Stimulated activated CD8-positive, alpha-beta memory T cell treated with anti-CD3 and anti-CD28 coated beads, Interleukin-15, amount 100 ng/mL, for 24 hours (primary cell): ENCODE results near the gene STOX2.
"Not testable (repeated sequence)": the region's sequence is repeated elsewhere in the genome, so short reads cannot be mapped to it uniquely, and the experiment has no call there.

ENCODE experiments used
- DNase-seq: peaks from one replicate; pipeline ENCODE4 v3.0.0-alpha.2; 2020; ENCODE audit warnings: low read depth

Gene STOX2

GRCh38 chr4:183935355-183936005 lies 30.4 kb downstream of the STOX2 start:
- DNase-seq: no peak

GRCh38 chr4:183936047-183936446 lies 30.9 kb downstream of the STOX2 start:
- no peak for DNase-seq

- DNase-seq: no peak
These were observed 31.7 kb downstream of the STOX2 start for GRCh38 chr4:183936574-183937345.

- DNase-seq: no peak
These were observed 35.8 kb downstream of the STOX2 start for GRCh38 chr4:183940864-183941263.

DNA sequence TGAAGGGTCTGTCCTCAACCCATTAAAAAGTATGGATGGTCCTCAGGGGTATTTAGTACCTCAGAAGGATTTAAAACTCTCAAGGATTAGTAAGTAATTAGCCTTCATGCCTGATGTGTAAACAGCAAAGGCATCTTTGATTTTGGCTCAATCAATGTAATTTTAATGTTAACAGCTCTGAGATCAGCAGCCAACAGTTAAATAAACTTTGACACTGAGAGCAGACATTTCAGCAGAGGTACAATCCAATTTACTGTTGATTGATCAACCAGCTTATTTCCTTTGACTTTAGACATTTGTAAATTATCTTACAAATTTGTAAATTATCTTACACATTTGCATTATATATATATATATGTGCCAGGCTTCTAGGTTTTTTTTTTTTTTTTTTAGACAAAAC lies 36.9 kb downstream of the STOX2 start:
- no peak for DNase-seq

- DNase-seq: no peak
These were observed 40.6 kb downstream of the STOX2 start for GRCh38 chr4:183945741-183946140.

DNA sequence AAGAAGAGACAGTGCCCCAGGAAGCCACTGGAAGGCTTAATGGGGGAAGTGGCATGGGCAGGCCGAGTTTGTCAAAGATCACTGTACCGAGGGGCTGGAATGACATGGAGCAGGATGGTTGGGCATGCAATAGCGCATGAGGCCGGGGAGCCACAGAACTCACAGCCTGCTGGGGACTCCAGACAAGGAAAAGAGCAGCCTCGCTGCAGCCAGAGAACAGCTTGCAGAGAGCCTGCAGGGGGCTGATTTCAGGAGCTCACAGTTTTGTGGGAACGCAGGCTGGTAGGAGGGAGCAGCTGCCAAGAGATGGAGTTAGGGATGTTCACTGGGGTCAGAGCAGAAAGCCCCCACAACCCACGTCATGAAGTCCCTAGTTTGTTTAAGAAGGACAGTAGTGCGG lies 45.4 kb downstream of the STOX2 start:
- DNase-seq: no peak

- DNase-seq: not testable (repeated sequence)
These were observed 47.5 kb downstream of the STOX2 start for GRCh38 chr4:183952652-183953051.

- DNase-seq: no peak
These were observed 54.4 kb downstream of the STOX2 start for GRCh38 chr4:183959319-183960045.

GRCh38 chr4:183960046-183960420 lies 54.9 kb downstream of the STOX2 start:
- no peak for DNase-seq

DNA sequence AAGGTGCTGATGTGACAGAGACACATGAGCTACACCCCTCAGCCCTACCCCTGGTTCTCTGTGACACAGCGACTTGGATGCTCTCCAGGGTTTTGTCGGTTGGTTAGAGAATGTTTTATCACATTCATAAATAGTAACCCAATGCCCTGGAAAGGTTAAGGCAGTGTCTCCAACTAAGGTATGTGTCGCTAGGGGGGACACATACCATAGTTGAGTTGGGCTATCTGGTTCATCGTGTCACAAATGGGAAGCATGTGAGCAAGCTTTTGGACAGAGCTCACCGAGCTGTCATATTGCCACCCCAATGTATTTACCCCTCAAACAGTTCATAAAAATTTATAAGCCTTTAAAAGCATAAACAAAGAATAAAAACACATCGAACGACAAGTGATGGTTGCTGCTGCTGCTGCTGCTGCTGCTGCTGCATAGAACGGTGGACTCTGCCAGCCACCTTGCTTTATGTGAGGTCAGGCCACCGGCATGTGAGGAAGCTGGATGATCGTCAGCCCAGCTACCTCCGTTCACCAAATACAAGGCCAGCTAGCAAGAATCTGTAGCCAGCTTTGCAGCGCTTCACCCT lies 55.9 kb downstream of the STOX2 start:
- no peak for DNase-seq

DNA sequence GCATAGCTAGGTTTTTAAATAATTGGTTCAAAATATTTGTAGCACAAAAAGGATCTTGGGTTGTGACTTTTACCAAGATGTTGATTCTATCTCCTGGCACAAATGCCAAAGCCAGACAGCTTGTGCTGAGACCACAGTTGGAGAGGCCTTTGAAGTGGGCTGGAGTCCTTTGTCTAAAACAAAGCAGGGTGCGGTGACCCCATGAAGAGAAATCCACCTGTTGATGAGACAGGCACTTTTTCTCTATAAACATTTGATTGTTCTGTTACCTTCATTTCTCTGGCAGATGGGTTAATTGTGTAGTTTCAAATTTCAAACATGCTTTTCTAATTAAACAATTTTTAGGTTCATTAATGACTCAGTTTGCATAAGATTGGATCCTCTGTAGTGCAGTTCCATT lies 56.7 kb downstream of the STOX2 start:
- no peak for DNase-seq

GRCh38 chr4:183962419-183962818 lies 57.3 kb downstream of the STOX2 start:
- no peak for DNase-seq

DNA sequence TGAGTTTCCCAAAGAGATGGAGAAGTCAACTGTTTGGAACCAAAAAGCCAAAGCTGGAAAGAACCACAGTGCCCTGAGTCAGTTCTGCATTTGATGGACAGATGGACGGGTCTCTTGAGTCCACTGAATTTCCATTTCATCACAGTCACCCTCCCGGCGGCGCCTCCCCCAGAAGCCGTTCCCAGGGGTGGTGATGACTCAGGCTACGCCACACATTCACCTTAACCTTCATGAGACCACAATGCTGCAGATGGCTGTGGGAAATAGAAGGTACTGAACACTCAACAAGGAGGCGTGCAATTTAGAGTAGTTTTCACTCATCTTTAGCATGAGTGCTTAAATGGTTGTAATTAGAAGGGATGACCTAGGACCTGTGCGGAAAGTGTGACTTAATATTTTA lies 61.3 kb downstream of the STOX2 start:
- no peak for DNase-seq

GRCh38 chr4:183967266-183967665 lies 62.2 kb downstream of the STOX2 start:
- no peak for DNase-seq

- no peak for DNase-seq
These were observed 63.4 kb downstream of the STOX2 start for GRCh38 chr4:183968502-183968901.

GRCh38 chr4:183968931-183969330 lies 63.8 kb downstream of the STOX2 start:
- DNase-seq: no peak

DNA sequence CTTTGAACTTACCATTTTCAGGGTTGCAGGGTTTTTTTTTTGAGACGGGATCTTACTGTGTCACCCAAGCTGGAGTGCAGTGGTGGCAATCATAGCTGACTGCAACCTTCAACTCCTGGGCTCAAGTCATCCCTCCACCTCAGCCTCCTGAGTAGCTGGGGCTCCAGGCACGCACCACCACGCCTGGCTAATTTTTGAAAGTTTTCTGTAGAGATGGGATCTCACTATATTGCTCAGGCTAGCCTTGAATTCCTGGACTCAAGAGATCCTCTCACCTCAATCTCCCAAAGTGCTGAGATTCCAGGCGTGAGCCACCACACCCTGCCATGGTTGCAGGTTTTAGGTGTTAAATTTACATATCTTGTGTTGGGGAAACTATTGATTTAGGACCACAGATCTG lies 64.5 kb downstream of the STOX2 start:
- no peak for DNase-seq

DNA sequence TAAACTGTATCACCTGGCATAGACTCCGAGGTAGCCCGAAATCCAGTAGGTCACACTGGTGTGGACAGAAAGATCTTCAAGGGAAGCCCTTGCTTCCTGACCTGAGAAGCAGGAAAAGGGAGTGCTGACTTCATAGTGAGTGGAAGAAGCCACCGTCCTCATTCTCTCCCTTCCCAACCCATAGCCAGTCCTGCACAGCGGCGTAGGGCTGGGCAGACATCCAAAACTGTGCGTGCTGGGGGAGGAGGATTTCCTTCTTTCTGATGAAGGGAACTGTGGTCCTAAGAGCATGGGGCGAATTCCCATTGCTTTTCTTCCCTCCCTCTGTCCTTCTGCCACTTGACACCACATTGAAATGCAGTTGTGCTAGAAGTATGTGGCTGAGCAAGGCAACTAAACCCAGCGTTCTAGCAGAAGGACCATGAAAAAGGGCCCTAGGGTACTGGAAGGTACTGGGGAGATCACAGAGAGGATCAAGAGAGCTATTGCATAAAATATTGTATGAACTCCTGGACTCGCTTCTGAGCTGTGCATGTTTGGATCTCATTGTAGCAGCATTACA lies 66.9 kb downstream of the STOX2 start:
- no peak for DNase-seq

- DNase-seq: no peak
These were observed 72.6 kb downstream of the STOX2 start for GRCh38 chr4:183977707-183978106.

- DNase-seq: no peak
These were observed 79.5 kb downstream of the STOX2 start for GRCh38 chr4:183984566-183984965.

GRCh38 chr4:183985786-183986185 lies 80.7 kb downstream of the STOX2 start:
- DNase-seq: no peak
